ENCODE results near the gene ADGRG6.
"Not testable (repeated sequence)": the region's sequence is repeated elsewhere in the genome, so short reads cannot be mapped to it uniquely, and the experiment has no call there.

The ADGRG6 gene

GRCh38 chr6:142280927-142281326, 20.9 kb upstream of the ADGRG6 start:
- no peaks in the 10 kb centered on the region for H3K9me3 Mint-ChIP-seq
- no peaks in the 10 kb centered on the region for H3K36me3 Mint-ChIP-seq
- H3K4me3 Mint-ChIP-seq: no peak overlapping the region

GRCh38 chr6:142283138-142283537, 18.7 kb upstream of the ADGRG6 start:
- H3K4me1 Mint-ChIP-seq; DNase-seq (ENCODE audit: low spot score in 2 of 2); H3K36me3 Mint-ChIP-seq; H3K27ac Mint-ChIP-seq; H3K9me3 Mint-ChIP-seq; H3K4me3 Mint-ChIP-seq; ATAC-seq: not testable (repeated sequence)

More at GRCh38 chr6:142280927-142281326, 20.9 kb upstream of the ADGRG6 start:
- no peaks in the 10 kb centered on the region for H3K4me1 Mint-ChIP-seq
- ATAC-seq (no peak), DNase-seq (ENCODE audit: low spot score in 2 of 2) (no peak)
- no peak overlapping the region for H3K27ac Mint-ChIP-seq

GRCh38 chr6:142284419-142284818, 17.4 kb upstream of the ADGRG6 start:
- H3K9me3 Mint-ChIP-seq: no peaks in the 10 kb centered on the region
- ATAC-seq: no peak
- no peaks in the 10 kb centered on the region for H3K4me1 Mint-ChIP-seq
- no peak overlapping the region for H3K4me3 Mint-ChIP-seq
- DNase-seq (ENCODE audit: low spot score in 2 of 2): no peak
- no peak overlapping the region for H3K27ac Mint-ChIP-seq
- no peaks in the 10 kb centered on the region for H3K36me3 Mint-ChIP-seq

GRCh38 chr6:142285235-142286087, 16.3 kb upstream of the ADGRG6 start:
- ATAC-seq: no peak
- H3K9me3 Mint-ChIP-seq: no peaks in the 10 kb centered on the region
- DNase-seq (ENCODE audit: low spot score in 2 of 2): no peak
- no peak overlapping the region for H3K27ac Mint-ChIP-seq
- no peaks in the 10 kb centered on the region for H3K4me1 Mint-ChIP-seq
- H3K36me3 Mint-ChIP-seq: no peaks in the 10 kb centered on the region
- H3K4me3 Mint-ChIP-seq: no peak overlapping the region

- no peaks in the 10 kb centered on the region for H3K9me3 Mint-ChIP-seq
- H3K4me3 Mint-ChIP-seq: no peak overlapping the region
- H3K4me1 Mint-ChIP-seq: no peaks in the 10 kb centered on the region
- no peak for DNase-seq (ENCODE audit: low spot score in 2 of 2)
- no peak overlapping the region for H3K27ac Mint-ChIP-seq
- no peaks in the 10 kb centered on the region for H3K36me3 Mint-ChIP-seq
- ATAC-seq: no peak
These were observed 15.8 kb upstream of the ADGRG6 start for GRCh38 chr6:142286088-142286409.

GRCh38 chr6:142289687-142290086, 12.1 kb upstream of the ADGRG6 start:
- H3K4me3 Mint-ChIP-seq: no peak overlapping the region
- H3K9me3 Mint-ChIP-seq: no peaks in the 10 kb centered on the region
- H3K27ac Mint-ChIP-seq: no peak overlapping the region

GRCh38 chr6:142290851-142291250, 11.0 kb upstream of the ADGRG6 start:
- Mint-ChIP-seq H3K4me3 (no peak overlapping the region), H3K36me3 (no peaks in the 10 kb centered on the region), H3K4me1 (no peaks in the 10 kb centered on the region), H3K9me3 (no peaks in the 10 kb centered on the region), H3K27ac (no peak overlapping the region)
- DNase-seq (ENCODE audit: low spot score in 2 of 2): no peak
- ATAC-seq: no peak

More at GRCh38 chr6:142289687-142290086, 12.1 kb upstream of the ADGRG6 start:
- H3K36me3 Mint-ChIP-seq: no peaks in the 10 kb centered on the region
- no peak for DNase-seq (ENCODE audit: low spot score in 2 of 2)
- no peaks in the 10 kb centered on the region for H3K4me1 Mint-ChIP-seq
- no peak for ATAC-seq

- H3K4me3 Mint-ChIP-seq: no peak overlapping the region
- ATAC-seq: no peak
- H3K4me1 Mint-ChIP-seq: no peaks in the 10 kb centered on the region
- H3K36me3 Mint-ChIP-seq: no peaks in the 10 kb centered on the region
- no peaks in the 10 kb centered on the region for H3K9me3 Mint-ChIP-seq
- H3K27ac Mint-ChIP-seq: no peak overlapping the region
- DNase-seq (ENCODE audit: low spot score in 2 of 2): no peak
These were observed 10.3 kb upstream of the ADGRG6 start for GRCh38 chr6:142291512-142291911.

GRCh38 chr6:142292166-142292924, 9.5 kb upstream of the ADGRG6 start:
- Mint-ChIP-seq H3K9me3 (no peaks in the 10 kb centered on the region), H3K27ac (no peak overlapping the region), H3K36me3 (no peaks in the 10 kb centered on the region), H3K4me3 (no peak overlapping the region), H3K4me1 (no peaks in the 10 kb centered on the region)
- DNase-seq (ENCODE audit: low spot score in 2 of 2) (no peak), ATAC-seq (no peak)

- DNase-seq (ENCODE audit: low spot score in 2 of 2) (no peak), ATAC-seq (no peak)
- Mint-ChIP-seq H3K27ac (no peak overlapping the region), H3K9me3 (no peaks in the 10 kb centered on the region), H3K4me3 (no peak overlapping the region), H3K4me1 (no peaks in the 10 kb centered on the region), H3K36me3 (no peaks in the 10 kb centered on the region)
These were observed 8.7 kb upstream of the ADGRG6 start for GRCh38 chr6:142293121-142293520.

GRCh38 chr6:142294679-142295078, 7.1 kb upstream of the ADGRG6 start:
- Mint-ChIP-seq H3K36me3 (no peaks in the 10 kb centered on the region), H3K4me3 (no peak overlapping the region), H3K4me1 (no peaks in the 10 kb centered on the region), H3K27ac (no peak overlapping the region), H3K9me3 (no peaks in the 10 kb centered on the region)
- no peak for ATAC-seq
- DNase-seq (ENCODE audit: low spot score in 2 of 2): no peak

GRCh38 chr6:142296975-142297604, 4.7 kb upstream of the ADGRG6 start:
- no peak overlapping the region for H3K4me3 Mint-ChIP-seq
- H3K9me3 Mint-ChIP-seq: no peaks in the 10 kb centered on the region
- H3K4me1 Mint-ChIP-seq: no peaks in the 10 kb centered on the region
- DNase-seq (ENCODE audit: low spot score in 2 of 2) (no peak), ATAC-seq (no peak)
- no peak overlapping the region for H3K27ac Mint-ChIP-seq
- no peaks in the 10 kb centered on the region for H3K36me3 Mint-ChIP-seq

- Mint-ChIP-seq H3K4me1 (no peaks in the 10 kb centered on the region), H3K27ac (no peak overlapping the region), H3K36me3 (no peaks in the 10 kb centered on the region), H3K4me3 (no peak overlapping the region), H3K9me3 (no peaks in the 10 kb centered on the region)
- ATAC-seq (no peak), DNase-seq (ENCODE audit: low spot score in 2 of 2) (no peak)
These were observed 4.2 kb upstream of the ADGRG6 start for GRCh38 chr6:142297605-142297995.

- no peak overlapping the region for H3K27ac Mint-ChIP-seq
- no peaks in the 10 kb centered on the region for H3K4me1 Mint-ChIP-seq
- no peak for DNase-seq (ENCODE audit: low spot score in 2 of 2)
- H3K36me3 Mint-ChIP-seq: no peaks in the 10 kb centered on the region
- H3K4me3 Mint-ChIP-seq: no peak overlapping the region
- no peaks in the 10 kb centered on the region for H3K9me3 Mint-ChIP-seq
- ATAC-seq: no peak
These were observed 3.6 kb upstream of the ADGRG6 start for GRCh38 chr6:142297996-142298753.

GRCh38 chr6:142300302-142300701, 1.5 kb upstream of the ADGRG6 start:
- Mint-ChIP-seq H3K4me3 (no peak overlapping the region), H3K36me3 (no peaks in the 10 kb centered on the region), H3K4me1 (no peaks in the 10 kb centered on the region)

More at GRCh38 chr6:142300302-142300701, 1.5 kb upstream of the ADGRG6 start:
- no peak for ATAC-seq
- Mint-ChIP-seq H3K9me3 (no peaks in the 10 kb centered on the region), H3K27ac (no peak overlapping the region)
- no peak for DNase-seq (ENCODE audit: low spot score in 2 of 2)

Measured in stimulated activated effector memory CD8-positive, alpha-beta T cell treated with anti-CD3 and anti-CD28 coated beads, Interleukin-12 subunit alpha, Interleukin-12 subunit beta, amount 100 ng/mL, for 72 hours (primary cell).